Breast epithelium (tissue), 3 donors: ENCODE results near the gene LMAN2.

Source experiments
- CTCF ChIP-seq, 3 donors: fragments of 450-650 bp; IDR thresholded peaks; one replicate each; pipeline ENCODE4 v1.5.1; 2016 to 2017; ENCODE audit warnings: antibody characterized with exemption in 3 of 3, mild to moderate bottlenecking in 3 of 3, moderate library complexity in 3 of 3
- POLR2AphosphoS5 ChIP-seq, 3 donors: sonication (generic); formaldehyde crosslinking; IDR thresholded peaks; one replicate each; pipeline ENCODE4 v1.6.1; 2017; ENCODE audit warnings: antibody characterized with exemption in 3 of 3

DNA sequence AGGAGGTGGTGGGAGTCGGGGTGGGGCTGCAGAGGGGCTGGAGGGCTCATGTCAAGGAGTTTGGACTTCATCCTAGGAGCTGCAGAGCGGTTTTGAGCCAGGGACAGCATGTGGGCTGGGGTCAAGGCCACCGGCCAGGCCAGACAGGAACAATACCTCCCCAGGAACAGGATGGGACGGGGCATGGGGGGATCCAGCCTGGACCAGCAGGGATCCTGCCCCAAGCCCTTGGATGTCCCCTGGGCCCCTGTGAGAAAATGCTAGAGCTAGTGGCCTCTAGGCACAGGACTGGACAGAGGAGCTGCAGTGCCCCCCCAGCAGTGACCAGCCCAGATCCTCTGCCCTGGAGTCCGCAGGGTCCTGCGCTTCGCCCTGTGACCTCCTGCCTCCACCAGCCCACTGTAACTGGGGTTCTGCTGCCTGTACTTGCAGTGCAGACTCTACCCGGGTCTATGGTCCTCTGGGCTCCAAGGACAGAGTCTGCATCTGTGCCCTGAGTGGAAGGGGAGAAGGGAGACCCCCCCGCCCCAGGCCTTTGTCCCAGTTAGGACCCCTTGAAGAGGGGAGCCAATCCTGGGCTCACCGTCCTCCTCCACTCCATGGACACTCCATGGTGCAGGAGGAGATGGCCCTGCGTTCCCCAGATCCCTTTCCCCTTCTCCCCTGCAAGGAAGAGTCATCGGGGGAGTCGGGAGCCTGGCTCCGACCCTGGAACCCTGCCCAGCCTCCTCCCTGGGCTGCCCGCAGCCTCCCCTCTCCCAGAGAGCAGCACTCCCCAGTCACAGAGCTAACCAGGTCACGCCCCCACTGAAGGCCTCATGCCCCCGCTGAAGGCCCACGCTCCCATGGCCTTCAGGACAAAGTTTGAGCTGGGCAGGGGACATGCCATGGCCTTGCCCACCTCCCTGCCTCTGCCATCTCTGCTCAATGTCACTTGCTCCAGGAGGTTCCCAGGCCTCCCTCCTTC lies 36.8 kb downstream of the LMAN2 start:
- TF ChIP-seq CTCF (IDR thresholded peaks at IDR 0.05) (no peak), POLR2AphosphoS5 (IDR thresholded peaks at IDR 0.05) (no peak)
